Endothelial cell of umbilical vein (primary cell): ENCODE results near the gene TOM1L1. TPM values are rescaled to one million over a fixed set of nuclear protein-coding genes. Genes with fewer than 3 reads are reported as not detected.

Experiments
- BruUV-seq: library from RNA; stranded (reverse); fragments of 400-500 nt; replicated peaks from 2 replicates; lab custom pipeline; 2021; lab: Mats Ljungman, UMichigan
- CTCF ChIA-PET: fragments of 300-600, 350-600 bp; sonication (Branson Sonifier 250); formaldehyde crosslinking; loops from one replicate; lab custom pipeline; 2021; ENCODE audit warnings: antibody characterized with exemption, inconsistent platforms; lab: Charles Lee
- POLR2A ChIA-PET: fragments of 300-600, 350-600 bp; sonication (Branson Sonifier 250); formaldehyde crosslinking; loops from one replicate; lab custom pipeline; 2021; ENCODE audit warnings: antibody characterized with exemption, inconsistent platforms; lab: Charles Lee
- DNase-seq: peaks from one replicate; pipeline ENCODE4 v3.0.0-alpha.2; 2011; ENCODE audit warnings: low read depth, low spot score
- FAIRE-seq: peaks from 2 replicates; lab custom pipeline; 2011; peaks lifted over from hg19 to GRCh38; lab: Jason Lieb, UNC
- H2AFZ ChIP-seq: 2 replicates; pipeline ENCODE4 v1.6.0; 2012; ENCODE audit warnings: low read depth, low read length, control low read depth, inconsistent platforms
- H3K27ac ChIP-seq: 2 replicates; pipeline ENCODE4 v1.5.1; 2011; ENCODE audit warnings: low read depth, mild to moderate bottlenecking, control low read depth, low read length, moderate library complexity; ENCODE audit not compliant: insufficient read depth
- H3K27me3 ChIP-seq, 2 experiments: 2 replicates each; pipeline versions ENCODE4 v1.6.0 to v1.6.1; 2011; ENCODE audit warnings: low read length in 2 of 2, mixed read lengths in 1 of 2; ENCODE audit not compliant: control insufficient read depth in 2 of 2, insufficient read depth in 2 of 2
- H3K36me3 ChIP-seq, 2 experiments: 2 replicates in 1 of 2; 3 replicates in 1 of 2; pipeline ENCODE4 v1.5.1; 2011; ENCODE audit warnings: low read length in 2 of 2, mild to moderate bottlenecking in 1 of 2, moderate library complexity in 1 of 2; ENCODE audit not compliant: control insufficient read depth in 2 of 2, insufficient read depth in 2 of 2; ENCODE audit errors: extremely low read depth in 1 of 2
- H3K4me1 ChIP-seq: 3 replicates; pipeline ENCODE4 v1.5.1; 2011; ENCODE audit warnings: mild to moderate bottlenecking, low read length; ENCODE audit not compliant: control insufficient read depth, insufficient read depth; ENCODE audit errors: extremely low read depth
- H3K4me2 ChIP-seq: 2 replicates; pipeline ENCODE4 v1.6.1; 2011; ENCODE audit warnings: low read length, control low read depth, mixed read lengths; ENCODE audit not compliant: insufficient read depth
- H3K4me3 ChIP-seq, 3 experiments: fragments of 200-600 bp in 1 of 3; sonication (generic), shearing (Covaris generic) in 1 of 3; replicated peaks in 1 of 3; 2 replicates each; pipeline ENCODE4 v1.5.1; 2011 to 2016; ENCODE audit warnings: control low read depth in 3 of 3, low read length in 3 of 3, mild to moderate bottlenecking in 2 of 3, inconsistent platforms in 1 of 3, low read depth in 1 of 3, moderate library complexity in 1 of 3; ENCODE audit not compliant: insufficient read depth in 1 of 3
- H3K79me2 ChIP-seq: 2 replicates; pipeline ENCODE4 v1.6.0; 2012; ENCODE audit warnings: low read length, inconsistent platforms; ENCODE audit not compliant: control insufficient read depth, insufficient read depth
- H3K9ac ChIP-seq: replicated peaks from 2 replicates; pipeline ENCODE3; 2011; ENCODE audit warnings: low read length, control low read depth; ENCODE audit not compliant: insufficient read depth; ENCODE audit errors: extremely low read depth
- H3K9me1 ChIP-seq: replicated peaks from 3 replicates; pipeline ENCODE4 v1.6.0; 2011; ENCODE audit warnings: mild to moderate bottlenecking, low read length; ENCODE audit not compliant: control insufficient read depth, insufficient read depth; ENCODE audit errors: extremely low read depth
- H3K9me3 ChIP-seq: replicated peaks from 2 replicates; pipeline ENCODE4 v1.5.1; 2012; ENCODE audit warnings: low read length, inconsistent platforms; ENCODE audit not compliant: control insufficient read depth, insufficient read depth
- H4K20me1 ChIP-seq: replicated peaks from 2 replicates; pipeline ENCODE3; 2011; ENCODE audit warnings: mild to moderate bottlenecking, low read length; ENCODE audit not compliant: control insufficient read depth, insufficient read depth; ENCODE audit errors: extremely low read depth
- FOS ChIP-seq: IDR thresholded peaks from 2 replicates; pipeline ENCODE4 v1.6.1; 2011; ENCODE audit warnings: mild to moderate bottlenecking, low read length, moderate library complexity, borderline replicate concordance; ENCODE audit not compliant: insufficient read depth
- GATA2 ChIP-seq: IDR thresholded peaks from 2 replicates; pipeline ENCODE4 v1.7.0; 2011; ENCODE audit warnings: low read depth, mild to moderate bottlenecking, moderate library complexity, mixed read lengths, low read length; ENCODE audit not compliant: insufficient read length, insufficient read depth
- JUN ChIP-seq: IDR thresholded peaks from 2 replicates; pipeline ENCODE4 v1.6.1; 2011; ENCODE audit warnings: borderline replicate concordance, low read depth; ENCODE audit not compliant: insufficient read length, insufficient read depth
- MYC ChIP-seq: IDR thresholded peaks from one replicate; pipeline ENCODE4 v1.6.1; 2011; ENCODE audit warnings: mild to moderate bottlenecking, low read depth, low read length
- POLR2AphosphoS5 ChIP-seq: IDR thresholded peaks from 2 replicates; pipeline ENCODE4 v1.6.1; 2012; ENCODE audit warnings: low read depth, mild to moderate bottlenecking, control low read depth, low read length, moderate library complexity; ENCODE audit not compliant: insufficient read depth
- dilution Hi-C: fragments of 300-500 bp; cut with MboI; formaldehyde crosslinking; loops from one replicate; pipeline ENCODE4 v1.15.0; 2019; ENCODE audit warnings: low sequenced_read_pairs; ENCODE audit not compliant: extremely low pct_ligation_motif_present
- intact Hi-C: fragments of 100-400 bp; cut with micrococcal nuclease; formaldehyde crosslinking; loops from one replicate; pipeline ENCODE4 v1.10.0; 2022
- polyA plus RNA-seq, 4 experiments: library from polyadenylated mRNA; depleted of rRNA in 3 of 4; stranded (reverse) in 3 of 4; unstranded in 1 of 4; fragments of >200 nt; gene quantifications; 2 replicates each; pipeline versions ENCODE4 v1.2.1 to v1.2.3, GENCODE V29; 2011 to 2012; ENCODE audit warnings: missing spikeins in 1 of 4
- total RNA-seq: library from RNA; stranded (reverse); gene quantifications from 2 replicates; pipeline ENCODE4 v1.2.3, GENCODE V29; 2021
- TF ChIP-seq, protein P1 (sequence below): IDR thresholded peaks from 2 replicates; pipeline ENCODE4 v1.6.1; 2011; ENCODE audit not compliant: insufficient read depth, insufficient read length
- TF ChIP-seq, protein P2 (sequence below), 2 donors: IDR thresholded peaks; 1 replicate in 1 of 2; 2 replicates in 1 of 2; pipeline ENCODE4 v1.5.1; 2011; ENCODE audit warnings: low read length in 2 of 2, mild to moderate bottlenecking in 2 of 2, moderate library complexity in 2 of 2, control low read depth in 1 of 2, inconsistent platforms in 1 of 2, low read depth in 1 of 2; ENCODE audit not compliant: insufficient read depth in 1 of 2; ENCODE audit errors: extremely low read depth in 1 of 2

Gene TOM1L1
- total and polyA plus RNA-seq, 2 donors (not counting 3 experiments of a cell fraction or from before 2014, with no cell fraction given) = 0.44 to 0.60 TPM

- TF ChIP-seq, protein P1, sequence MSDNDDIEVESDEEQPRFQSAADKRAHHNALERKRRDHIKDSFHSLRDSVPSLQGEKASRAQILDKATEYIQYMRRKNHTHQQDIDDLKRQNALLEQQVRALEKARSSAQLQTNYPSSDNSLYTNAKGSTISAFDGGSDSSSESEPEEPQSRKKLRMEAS = no peak
- no peak for TF ChIP-seq FOS
- TF ChIP-seq POLR2AphosphoS5 = no peak
- TF ChIP-seq, protein P2, sequence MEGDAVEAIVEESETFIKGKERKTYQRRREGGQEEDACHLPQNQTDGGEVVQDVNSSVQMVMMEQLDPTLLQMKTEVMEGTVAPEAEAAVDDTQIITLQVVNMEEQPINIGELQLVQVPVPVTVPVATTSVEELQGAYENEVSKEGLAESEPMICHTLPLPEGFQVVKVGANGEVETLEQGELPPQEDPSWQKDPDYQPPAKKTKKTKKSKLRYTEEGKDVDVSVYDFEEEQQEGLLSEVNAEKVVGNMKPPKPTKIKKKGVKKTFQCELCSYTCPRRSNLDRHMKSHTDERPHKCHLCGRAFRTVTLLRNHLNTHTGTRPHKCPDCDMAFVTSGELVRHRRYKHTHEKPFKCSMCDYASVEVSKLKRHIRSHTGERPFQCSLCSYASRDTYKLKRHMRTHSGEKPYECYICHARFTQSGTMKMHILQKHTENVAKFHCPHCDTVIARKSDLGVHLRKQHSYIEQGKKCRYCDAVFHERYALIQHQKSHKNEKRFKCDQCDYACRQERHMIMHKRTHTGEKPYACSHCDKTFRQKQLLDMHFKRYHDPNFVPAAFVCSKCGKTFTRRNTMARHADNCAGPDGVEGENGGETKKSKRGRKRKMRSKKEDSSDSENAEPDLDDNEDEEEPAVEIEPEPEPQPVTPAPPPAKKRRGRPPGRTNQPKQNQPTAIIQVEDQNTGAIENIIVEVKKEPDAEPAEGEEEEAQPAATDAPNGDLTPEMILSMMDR (IDR thresholded peaks at IDR 0.05; ENCODE audit: extremely low read depth in 1 of 2, insufficient read depth in 1 of 2, low read depth in 1 of 2, low read length in 2 of 2) = no peak
- TF ChIP-seq GATA2 = no peak
- TF ChIP-seq MYC = no peak
- TF ChIP-seq JUN = no peak
- Histone ChIP-seq H3K4me1 (no peaks in the 10 kb centered on the region), H3K4me3 (no peak overlapping the region), H3K9ac (no peak overlapping the region), H3K27ac (no peak overlapping the region), H3K27me3 (no peaks in the 10 kb centered on the region), H3K9me3 (no peaks in the 10 kb centered on the region), H3K36me3 (no peaks in the 10 kb centered on the region), H3K4me2 (no peak overlapping the region), H3K9me1 (no peaks in the 10 kb centered on the region), H2AFZ (no peak overlapping the region), H4K20me1 (no peaks in the 10 kb centered on the region), H3K79me2 (no peaks in the 10 kb centered on the region)
- dilution Hi-C loops = no loop called here
- DNase-seq = no peak
- no peak for FAIRE-seq
- ChIA-PET CTCF (interaction anchor here (0.6 to 9.7 kb wide), 8 partner anchors 8 to 364 kb away, joined by 3 to 136 read pairs (median 40); no protein-coding TSS in a partner anchor), POLR2A (no interaction called here)
- no TSS peak for BruUV-seq
- intact Hi-C loops = loop anchor here (10.0 kb wide), 1 partner anchor 1957 kb away; no protein-coding TSS in a partner anchor
Observed at GRCh38 chr17:54991567-54991966, 90.9 kb downstream of the TOM1L1 start.
